ENCODE data around the gene ZNF362.
"Not testable (repeated sequence)": the region's sequence is repeated elsewhere in the genome, so short reads cannot be mapped to it uniquely, and the experiment has no call there.

Gene ZNF362

DNA sequence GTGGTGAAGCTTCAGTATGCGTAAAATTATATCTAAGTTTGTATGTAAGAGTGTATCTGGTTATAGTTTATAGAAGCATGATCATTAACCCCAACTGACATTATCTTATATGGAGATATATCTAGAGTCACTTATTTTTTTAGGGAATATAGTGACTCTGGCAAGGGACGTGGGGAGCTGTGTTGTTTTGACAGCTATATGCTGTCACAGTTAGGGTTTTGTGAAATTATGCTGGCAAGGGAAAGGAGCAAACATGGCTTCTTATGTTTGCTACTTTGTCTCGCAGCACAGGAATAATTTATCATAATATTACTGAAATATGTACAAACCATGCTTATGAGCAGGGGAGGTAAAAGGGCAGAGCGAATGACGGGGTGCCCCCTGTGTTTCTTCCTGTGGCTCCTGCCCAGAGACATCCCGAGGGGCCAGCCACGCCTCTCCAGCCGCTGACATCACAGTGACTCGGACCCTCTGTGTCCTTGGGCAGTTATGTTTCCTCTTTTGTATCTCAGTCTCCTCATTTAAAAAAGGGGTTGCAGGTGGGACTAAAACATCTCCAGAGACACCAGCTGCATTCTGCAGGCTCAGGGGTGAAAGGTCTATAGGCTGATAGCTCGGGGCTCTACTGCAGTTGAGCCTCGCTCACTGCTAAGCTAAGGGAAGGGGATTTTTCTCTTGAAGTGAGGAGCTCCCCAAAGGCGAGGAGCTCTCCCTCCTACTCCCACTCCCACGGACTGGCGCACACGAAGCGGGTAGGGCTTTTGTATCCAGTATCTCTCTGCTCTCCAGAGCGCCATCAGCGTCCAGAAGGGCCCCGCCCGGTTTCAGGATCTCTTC lies 49.7 kb downstream of the ZNF362 start:
- DNase-seq (ENCODE audit: low read depth, low spot score) = no peak

DNA sequence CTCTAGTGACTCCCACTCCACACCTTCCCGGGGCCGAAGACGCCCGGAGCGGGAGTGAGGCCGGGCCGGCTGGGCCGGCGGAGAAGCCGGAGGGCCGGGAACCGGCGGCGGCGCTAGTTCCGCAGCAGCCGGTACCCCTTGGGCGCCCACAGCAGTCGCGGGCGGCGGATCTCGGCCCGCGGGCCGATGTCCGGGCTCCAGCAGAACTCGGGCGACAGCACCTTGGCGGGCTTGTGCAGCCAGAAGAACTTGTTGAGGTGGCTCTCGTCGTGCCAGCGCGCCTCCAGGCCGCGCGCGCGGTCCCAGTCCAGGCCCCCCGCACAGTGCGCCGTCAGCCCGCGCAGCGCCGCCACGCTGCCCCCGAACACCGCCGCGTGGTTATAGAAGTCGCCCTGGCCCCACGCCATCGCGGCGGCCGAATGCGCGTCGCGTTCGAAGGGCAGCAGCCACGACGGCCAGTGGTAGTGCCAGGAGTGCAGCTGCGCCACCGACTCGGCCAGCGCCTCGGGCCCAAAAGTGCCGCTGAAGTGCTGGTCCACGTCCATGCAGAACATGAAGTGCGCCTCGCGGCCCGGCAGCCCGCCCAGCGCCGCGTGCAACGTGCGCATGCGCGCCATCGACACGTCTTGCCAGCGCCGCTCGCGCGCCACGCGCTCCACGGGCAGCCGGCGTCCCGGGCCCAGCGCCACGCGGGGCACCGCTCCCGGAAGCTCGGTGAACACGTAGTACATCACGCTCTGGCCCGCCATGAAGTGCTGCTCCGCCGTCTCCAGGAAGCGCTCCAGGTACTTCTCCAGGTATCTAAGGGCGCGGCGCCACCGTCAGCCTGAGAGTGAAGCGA lies 50.6 kb downstream of the ZNF362 start:
- no peak for DNase-seq (ENCODE audit: low read depth, low spot score)

DNA sequence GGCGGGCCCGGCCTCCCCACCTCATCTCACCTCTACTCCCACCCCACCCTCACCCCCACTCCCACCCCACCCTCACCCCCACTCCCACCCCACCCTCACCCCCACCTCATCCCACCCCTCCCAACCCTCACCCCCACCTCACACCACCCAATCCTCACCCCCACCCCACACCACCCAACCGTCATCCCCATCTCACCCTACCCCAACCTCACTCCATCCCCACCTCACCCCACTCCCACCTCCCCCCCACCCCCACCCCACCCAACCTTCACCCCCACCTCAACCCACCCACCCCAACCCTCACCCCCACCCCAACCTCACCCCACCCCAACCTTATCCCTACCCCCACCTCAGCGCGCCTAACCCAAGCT lies 51.2 kb downstream of the ZNF362 start:
- DNase-seq (ENCODE audit: low read depth, low spot score) = no peak

DNA sequence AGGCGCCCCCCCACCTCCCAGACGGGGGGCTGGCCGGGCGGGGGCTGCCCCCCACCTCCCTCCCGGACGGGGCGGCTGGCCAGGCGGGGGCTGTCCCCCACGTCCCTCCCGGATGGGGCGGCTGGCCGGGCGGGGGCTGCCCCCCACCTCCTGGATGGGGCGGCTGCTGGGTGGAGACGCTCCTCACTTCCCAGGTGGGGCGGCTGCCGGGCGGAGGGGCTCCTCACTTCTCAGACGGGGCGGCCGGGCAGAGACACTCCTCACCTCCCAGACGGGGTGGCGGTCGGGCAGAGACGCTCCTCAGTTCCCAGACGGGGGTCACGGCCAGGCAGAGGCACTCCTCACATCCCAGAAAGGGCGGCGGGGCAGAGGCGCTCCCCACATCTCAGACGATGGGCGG lies 53.1 kb downstream of the ZNF362 start:
- DNase-seq (ENCODE audit: low read depth, low spot score) = not testable (repeated sequence)

DNA sequence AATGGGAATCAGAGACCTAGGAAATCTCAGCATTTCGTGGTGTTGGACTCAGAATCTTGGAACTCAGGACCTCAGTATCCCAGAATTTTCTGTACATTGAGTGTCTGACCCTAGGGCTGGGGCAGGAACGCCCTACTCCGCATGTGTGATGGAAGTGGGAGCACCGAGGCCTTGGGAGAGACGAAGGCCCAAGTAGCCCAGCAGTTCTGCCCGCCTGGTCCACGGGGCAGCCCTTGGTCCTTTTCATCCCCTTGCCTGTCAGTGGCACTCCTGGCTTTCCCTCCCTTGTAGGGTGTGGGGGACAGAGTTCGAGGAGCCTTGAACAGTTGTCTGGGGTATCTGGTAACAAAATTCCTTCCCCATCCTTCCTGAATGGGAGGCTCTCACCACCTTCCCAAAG lies 54.4 kb downstream of the ZNF362 start:
- no peak for DNase-seq (ENCODE audit: low read depth, low spot score)

DNA sequence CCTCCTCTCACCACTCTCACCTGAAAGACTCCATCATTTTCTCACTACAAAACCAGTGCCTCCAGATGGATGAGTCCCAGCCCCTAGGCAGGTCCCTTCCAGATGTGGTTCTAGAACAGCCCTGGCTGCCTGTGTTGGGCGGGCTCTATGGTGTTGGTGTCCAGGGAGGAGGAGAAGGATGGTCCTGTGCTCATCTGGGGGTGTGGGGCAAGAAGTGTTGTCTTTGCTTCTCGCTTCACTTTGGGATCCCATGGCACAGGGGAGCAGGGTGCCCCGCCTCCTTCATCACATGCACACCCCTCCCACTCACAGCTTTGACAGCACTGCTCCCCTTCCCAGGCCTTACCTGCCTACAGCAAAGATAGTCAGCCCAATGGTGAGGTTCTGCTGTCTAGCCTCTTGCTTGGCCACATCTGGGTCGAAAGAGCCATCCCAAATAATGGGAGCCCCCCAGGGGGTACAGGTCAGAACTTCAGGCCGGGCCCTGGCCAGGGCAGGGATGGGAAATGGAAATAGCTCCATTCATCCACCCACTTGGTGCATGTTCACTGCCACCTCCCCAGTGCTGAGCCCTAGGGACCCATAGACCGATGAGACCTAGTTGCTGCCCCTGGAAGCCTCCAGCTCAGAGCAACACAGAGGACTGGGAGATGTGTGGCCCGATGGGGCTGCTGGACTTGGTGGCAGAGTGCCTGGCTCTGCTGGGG lies 55.6 kb downstream of the ZNF362 start:
- DNase-seq (ENCODE audit: low read depth, low spot score) = no peak

DNA sequence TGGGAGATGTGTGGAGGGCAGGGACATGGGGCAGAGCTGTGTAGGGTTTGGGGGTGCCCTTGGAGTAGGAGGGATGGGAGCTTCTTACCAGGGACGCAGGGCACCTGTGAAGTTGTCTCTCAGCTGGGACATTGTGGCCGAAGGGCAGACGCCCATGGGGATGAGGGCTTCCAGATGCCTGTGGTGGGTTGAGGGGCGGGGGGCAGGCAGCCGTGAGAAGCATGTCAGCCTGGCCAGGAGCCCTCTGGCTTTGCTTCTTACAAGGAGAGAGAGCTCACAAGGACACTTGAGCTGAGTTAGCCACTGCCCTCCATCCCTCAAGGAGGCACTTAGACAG lies 56.1 kb downstream of the ZNF362 start:
- DNase-seq (ENCODE audit: low read depth, low spot score) = no peak

DNA sequence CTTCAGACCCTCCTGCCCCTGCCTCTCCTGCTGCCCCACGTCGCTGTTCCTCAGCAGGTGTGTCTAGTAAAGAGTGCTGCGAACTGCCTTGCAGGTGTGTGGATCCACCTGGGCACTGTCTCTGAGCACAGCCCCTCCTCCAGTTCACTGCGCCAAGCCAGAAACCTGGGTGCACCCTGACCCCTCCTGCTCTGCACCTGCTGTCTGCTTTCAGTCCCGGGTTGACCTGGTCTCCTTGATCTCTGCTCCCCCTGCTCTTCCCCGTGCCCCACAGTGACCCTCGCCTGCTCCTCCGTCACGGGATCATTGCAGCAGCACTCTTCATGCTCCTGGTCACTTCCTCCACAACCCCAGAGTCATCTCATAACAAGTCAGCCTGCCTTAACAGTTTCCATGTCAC lies 58.1 kb downstream of the ZNF362 start:
- no peak for DNase-seq (ENCODE audit: low read depth, low spot score)

DNA sequence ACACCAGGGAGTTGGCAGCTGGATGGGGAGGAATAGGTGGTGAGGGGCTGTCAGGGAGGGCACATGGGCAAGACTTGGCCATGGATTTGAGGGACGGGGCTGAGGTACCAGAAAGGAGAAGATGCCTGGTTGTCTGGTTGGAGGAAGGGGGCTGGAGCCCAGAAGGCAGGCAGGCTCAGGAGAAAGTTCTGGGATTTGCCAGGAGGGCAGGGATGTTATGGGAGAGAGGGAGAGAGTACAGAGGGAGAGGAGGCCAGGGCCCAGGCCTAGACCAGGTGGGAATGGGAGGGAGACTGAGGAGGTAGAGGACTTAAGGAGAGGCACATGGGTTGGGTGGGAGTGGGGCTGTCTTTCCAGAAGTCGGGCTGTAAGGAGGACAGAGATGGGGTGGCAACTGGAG lies 60.3 kb downstream of the ZNF362 start:
- no peak for DNase-seq (ENCODE audit: low read depth, low spot score)

DNA sequence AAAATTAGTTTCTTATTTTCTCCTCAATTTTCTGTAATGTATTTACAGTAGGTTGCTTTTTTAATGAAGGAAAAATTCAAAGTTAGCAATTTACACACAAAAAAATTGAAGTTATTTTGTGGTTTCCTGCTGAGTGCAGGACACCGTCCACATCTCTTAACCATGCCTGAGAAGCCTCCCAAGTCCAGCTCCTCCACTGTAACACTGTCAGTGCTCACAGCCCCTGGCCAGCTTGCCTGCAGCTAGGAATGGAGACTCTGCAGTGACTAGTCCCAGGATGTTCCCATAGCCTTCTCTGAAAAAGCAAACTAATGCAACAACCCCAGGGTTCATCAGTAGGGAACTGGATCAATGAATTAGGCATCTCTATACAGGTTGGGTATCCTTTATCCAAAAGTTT lies 61.1 kb downstream of the ZNF362 start:
- DNase-seq (ENCODE audit: low read depth, low spot score) = no peak

DNA sequence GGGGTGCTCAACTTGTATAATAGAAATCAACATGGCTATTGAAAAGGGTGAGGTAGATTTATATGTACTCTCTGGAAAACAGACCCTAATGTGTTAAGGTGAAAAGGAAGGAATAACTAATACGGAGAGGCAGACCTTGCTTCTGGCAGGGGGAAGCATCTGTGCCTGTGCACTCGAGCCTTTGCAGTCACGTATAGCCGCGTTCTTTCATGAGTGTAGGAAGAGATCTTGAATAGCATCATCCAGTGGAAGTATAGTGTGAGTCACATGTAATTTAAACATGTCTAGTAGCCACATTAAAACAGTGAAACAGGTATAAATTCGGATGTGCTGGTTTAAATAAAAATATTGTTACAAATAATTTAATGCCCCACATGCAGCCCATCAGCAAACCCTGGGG lies 61.7 kb downstream of the ZNF362 start:
- no peak for DNase-seq (ENCODE audit: low read depth, low spot score)

DNA sequence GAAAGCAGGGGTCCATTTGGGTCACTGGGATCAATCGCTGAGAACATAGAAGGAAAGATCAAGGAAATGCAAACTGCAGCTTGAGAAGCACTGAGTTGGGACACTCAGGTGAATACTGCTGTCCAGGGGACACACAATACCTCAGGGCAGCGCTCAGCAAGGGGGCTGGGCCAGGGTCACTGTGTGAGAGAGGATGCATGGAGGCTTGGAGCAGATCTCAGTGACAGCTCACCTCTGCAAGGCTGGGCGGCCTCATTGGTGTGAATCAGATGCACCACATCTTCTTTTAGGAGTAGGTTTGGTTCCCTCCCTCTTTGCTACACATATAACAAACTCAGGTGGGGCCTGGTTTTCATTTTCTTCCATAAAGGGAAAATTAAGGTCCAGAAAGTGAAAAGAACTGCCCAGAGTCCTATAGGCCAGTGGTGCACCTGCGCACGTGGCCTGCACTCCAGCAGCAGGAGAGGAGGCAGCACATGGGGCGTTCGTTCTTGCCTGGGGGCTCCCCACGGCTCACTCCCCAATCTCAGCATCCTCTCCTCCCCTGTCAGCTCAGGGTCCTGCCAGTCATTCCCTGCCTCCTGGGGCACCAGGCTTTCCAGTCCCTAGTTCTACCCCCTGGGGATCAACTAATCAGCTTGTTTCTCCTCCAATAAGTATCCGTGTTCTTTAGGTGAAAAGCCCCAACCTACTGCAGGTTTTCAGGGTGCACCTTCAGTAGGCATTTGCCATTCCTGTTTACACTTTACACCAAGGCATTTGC lies 63.1 kb downstream of the ZNF362 start:
- DNase-seq (ENCODE audit: low read depth, low spot score) = no peak

DNA sequence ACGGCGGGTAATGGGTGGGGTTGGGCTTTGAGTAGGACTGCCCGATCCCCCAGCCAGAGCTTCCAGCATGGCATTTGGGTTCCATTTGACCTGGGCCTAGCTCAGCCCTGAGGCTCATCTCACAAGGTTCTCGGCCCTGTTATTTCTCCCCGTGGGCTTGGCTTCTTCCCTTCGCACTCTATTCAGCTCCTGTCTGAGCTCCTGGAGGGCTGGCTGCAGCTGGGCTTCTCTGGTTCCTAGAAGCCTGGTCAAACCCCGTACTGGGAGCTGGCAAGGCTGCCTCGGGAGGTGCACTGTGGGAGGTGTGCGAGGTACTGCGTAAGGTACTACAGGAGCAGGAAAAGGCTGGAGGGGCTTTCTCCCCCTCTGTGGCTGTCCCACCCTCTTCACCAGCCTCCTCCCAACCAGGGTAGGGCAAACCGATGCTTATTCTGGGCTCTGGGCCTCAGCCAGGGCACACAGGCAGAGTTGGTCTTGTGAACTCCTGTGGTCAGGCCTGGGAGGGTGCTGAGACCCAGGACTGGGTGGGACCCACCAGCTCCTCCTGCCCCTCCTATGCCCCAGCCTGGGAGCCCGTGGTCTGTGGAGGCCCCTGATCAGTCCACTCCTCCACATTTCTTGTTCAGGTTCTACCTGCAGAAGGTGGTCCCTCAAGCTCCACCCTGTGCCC lies 63.8 kb downstream of the ZNF362 start:
- no peak for DNase-seq (ENCODE audit: low read depth, low spot score)

DNA sequence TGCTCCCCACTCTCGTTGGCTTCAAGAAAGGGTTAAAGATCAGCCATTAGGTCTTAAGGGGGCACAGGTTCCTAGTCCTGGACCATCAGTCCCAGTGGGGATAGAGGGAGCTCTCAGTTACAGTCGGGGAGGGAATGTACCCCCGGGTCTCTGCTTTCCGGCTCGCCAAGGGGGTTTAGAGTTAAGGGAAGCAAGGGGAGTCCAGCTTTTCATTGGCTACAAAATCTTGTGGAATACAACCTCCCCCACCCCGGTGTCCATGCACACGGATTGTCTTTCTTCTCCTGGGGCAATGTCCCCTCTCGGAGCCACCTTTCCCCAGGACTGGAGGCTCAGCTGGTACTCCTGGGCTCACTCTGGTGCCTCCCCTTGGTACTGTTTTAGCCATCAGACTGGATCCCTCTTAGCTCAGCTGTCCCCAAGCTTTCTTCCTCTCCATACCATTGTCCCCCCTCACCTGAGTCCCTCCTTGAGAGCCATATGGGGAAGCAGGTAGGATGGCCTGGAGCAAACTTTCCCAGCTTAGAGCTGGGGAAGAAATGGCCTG lies 64.4 kb downstream of the ZNF362 start, which contains the start of gene A3GALT2:
A3GALT2 (minus strand) TSS at position 480 of the 547 bp plus-strand sequence; CDS start at position 480, 0 bp downstream.
- DNase-seq (ENCODE audit: low read depth, low spot score) = no peak

DNA sequence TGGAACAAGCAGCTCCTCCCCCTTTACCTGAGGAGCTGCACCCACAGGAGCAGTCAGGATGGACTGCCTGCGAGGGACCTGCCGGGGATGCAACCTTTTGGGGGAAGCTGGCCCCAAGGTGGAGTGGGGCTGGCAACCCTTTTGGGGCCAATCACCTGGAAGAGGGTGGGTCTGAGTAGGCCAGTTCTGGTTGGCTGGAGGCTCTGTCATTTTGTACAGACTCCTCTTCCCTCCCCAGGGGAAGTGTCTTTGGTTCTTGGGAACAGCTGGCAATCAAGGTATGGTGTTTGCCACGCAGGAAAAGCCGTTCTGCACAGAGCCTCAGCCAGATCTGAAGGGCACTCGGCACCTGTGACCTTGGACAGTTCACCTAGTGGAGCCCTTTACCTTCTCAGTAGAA lies 64.9 kb downstream of the ZNF362 start:
- no peak for DNase-seq (ENCODE audit: low read depth, low spot score)

DNA sequence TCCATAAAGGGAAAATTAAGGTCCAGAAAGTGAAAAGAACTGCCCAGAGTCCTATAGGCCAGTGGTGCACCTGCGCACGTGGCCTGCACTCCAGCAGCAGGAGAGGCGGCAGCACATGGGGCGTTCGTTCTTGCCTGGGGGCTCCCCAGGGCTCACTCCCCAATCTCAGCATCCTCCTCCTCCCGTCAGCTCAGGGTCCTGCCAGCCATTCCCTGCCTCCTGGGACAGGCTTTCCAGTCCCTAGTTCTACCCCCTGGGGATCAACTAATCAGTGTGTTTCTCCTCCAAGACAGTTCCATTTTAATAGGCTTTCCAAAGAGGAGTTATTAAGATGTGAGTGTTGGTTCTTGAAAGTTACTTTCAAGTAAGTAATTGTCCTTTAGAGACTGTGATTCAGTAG lies 65.8 kb downstream of the ZNF362 start:
- no peak for DNase-seq (ENCODE audit: low read depth, low spot score)

DNA sequence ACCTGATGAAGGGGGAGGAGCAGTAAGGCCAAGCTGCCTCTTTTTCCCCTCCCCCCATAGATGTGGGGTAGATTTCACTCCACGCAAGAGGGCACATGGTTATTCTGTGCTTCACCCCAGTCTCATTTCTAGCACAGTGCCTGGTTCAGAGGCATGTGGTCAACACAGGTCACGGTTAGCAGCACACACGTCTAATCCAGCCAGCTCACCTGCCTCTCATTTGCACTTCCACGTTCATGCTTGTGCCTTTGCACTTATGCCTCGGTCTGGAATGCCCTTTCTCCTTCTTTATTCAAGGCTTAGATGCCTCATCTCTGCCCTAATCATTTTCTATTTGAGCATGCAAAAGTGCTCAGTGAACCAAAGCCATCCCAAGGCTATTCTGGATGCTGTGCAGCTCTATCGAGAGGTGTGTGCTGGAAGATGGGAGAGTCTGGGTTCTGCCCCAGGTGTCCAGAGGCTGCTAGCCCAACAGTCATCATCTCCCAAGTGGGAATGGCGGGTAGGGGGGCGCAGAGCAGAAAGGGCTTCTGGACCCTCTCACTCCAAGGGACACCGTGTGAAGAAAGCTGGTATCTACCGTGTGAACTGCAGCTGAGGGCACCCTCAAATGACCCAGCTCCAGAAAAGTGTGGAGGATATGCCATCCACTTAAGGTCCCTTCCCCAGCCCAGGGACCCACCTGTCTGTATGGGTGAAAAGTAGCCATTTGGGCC lies 66.7 kb downstream of the ZNF362 start:
- DNase-seq (ENCODE audit: low read depth, low spot score) = no peak

DNA sequence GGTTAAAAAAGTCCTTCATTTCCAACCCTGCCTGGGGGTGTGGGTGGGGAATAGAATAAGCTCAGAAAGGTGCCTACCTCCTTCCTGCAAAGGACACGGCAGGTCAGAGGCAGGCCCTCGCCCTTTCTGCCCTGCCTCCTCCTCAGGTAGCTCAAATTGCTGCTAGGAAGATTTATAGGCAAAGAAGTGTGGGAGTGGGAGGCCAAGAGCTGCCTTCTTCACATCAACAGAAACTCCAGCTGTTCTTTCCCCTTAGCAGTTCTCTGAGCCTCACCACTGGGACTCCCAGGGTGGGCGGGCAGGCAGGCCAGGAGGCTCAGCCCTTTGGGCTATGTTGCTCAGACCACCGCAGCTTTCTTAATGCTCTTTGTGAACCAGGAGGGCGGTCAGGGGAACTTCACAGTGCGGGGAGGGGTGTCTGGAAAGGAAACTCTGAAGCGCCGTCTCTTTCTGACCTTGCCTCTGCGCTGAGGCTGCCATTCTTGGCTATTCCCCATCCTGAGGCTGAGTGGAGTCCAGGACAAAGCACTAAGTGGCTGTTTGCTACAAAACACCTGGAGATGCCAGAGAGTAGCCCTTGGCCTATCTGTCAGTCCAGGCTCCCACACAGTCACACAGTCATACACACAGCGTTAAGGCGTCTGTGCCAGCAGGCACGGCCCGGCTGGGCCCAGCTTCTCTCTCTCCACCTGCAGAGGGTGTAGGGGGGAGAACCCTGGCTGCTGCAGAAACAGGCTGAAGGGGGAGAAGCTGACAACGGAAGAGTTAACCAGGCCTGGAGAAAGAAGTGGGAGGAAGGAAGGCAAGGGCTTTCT lies 67.6 kb downstream of the ZNF362 start:
- DNase-seq (ENCODE audit: low read depth, low spot score) = no peak
